HCT116 (cell line): ENCODE data around the gene KRT13. TPM values are rescaled to one million over a fixed set of nuclear protein-coding genes. Genes with fewer than 3 reads are reported as not detected.

Source experiments
- ATAC-seq: fragments of 200-7000 bp; cut with Tn5 transposase; 2 replicates; pipeline ENCODE4 v1.9.1; 2020; ENCODE audit warnings: mild to moderate bottlenecking, moderate library complexity
- BruUV-seq: library from RNA; stranded (reverse); fragments of 400-500 nt; replicated peaks from 2 replicates; lab custom pipeline; 2021; lab: Mats Ljungman, UMichigan
- CTCF ChIA-PET: fragments of 300-600 bp; sonication (Branson Sonifier 250); formaldehyde crosslinking; loops from one replicate; lab custom pipeline; 2021; ENCODE audit warnings: antibody characterized with exemption; lab: Charles Lee
- POLR2A ChIA-PET: fragments of 300-600, 350-600 bp; sonication (Branson Sonifier 250); formaldehyde crosslinking; loops from one replicate; lab custom pipeline; 2021; ENCODE audit warnings: antibody characterized with exemption; lab: Charles Lee
- RAD21 ChIA-PET, 2 experiments: fragments of 300-600 bp; sonication (Branson Sonifier 250); formaldehyde crosslinking; loops; one replicate each; lab custom pipeline; 2023; ENCODE audit warnings: low total read pairs in 2 of 2; ENCODE audit not compliant: uncharacterized antibody in 2 of 2, unreplicated experiment in 2 of 2, low non-redundant PET in 1 of 2; lab: Charles Lee
- DNase-seq: peaks from one replicate; pipeline ENCODE4 v3.0.0-alpha.2; 2010; ENCODE audit warnings: low read depth, low spot score
- H2AFZ ChIP-seq: fragments of 200-600 bp; shearing (Covaris generic), sonication (generic); 2 replicates; pipeline ENCODE4 v1.6.1; 2017; ENCODE audit warnings: low read depth, mixed run types, mixed read lengths, antibody characterized with exemption, low read length; ENCODE audit not compliant: poor library complexity, severe bottlenecking
- H3K27ac ChIP-seq: 2 replicates; pipeline ENCODE4 v1.5.1; 2012; ENCODE audit warnings: low read depth, low read length
- H3K27me3 ChIP-seq: fragments of 200-600 bp; sonication (generic); 2 replicates; pipeline ENCODE4 v1.6.1; 2016; ENCODE audit warnings: mixed run types, low read length, mixed read lengths; ENCODE audit not compliant: insufficient read depth
- H3K36me3 ChIP-seq, 2 experiments: fragments of 200-500 bp in 1 of 2; fragments of 200-600 bp in 1 of 2; sonication (Bioruptor generic) in 1 of 2; sonication (generic) in 1 of 2; 2 replicates each; pipeline versions ENCODE4 v1.5.1 to v1.6.1; 2014 to 2016; ENCODE audit warnings: low read length in 2 of 2, inconsistent platforms in 1 of 2, mixed read lengths in 1 of 2, mixed run types in 1 of 2; ENCODE audit not compliant: insufficient read depth in 2 of 2, control insufficient read depth in 1 of 2
- H3K4me1 ChIP-seq, 2 experiments: fragments of 200-600 bp in 1 of 2; sonication (generic) in 1 of 2; 2 replicates each; pipeline versions ENCODE4 v1.5.1 to v1.6.1; 2012 to 2017; ENCODE audit warnings: low read length in 2 of 2, inconsistent platforms in 1 of 2, mild to moderate bottlenecking in 1 of 2, mixed read lengths in 1 of 2, mixed run types in 1 of 2, moderate library complexity in 1 of 2; ENCODE audit not compliant: insufficient read depth in 2 of 2, control insufficient read depth in 1 of 2
- H3K4me2 ChIP-seq: fragments of 200-600 bp; sonication (generic); 2 replicates; pipeline ENCODE4 v1.6.1; 2017; ENCODE audit warnings: mixed run types, low read length, mixed read lengths
- H3K4me3 ChIP-seq, 2 experiments: fragments of 200-600 bp in 1 of 2; sonication (generic) in 1 of 2; replicated peaks in 1 of 2; 2 replicates each; pipeline ENCODE4 v1.5.1; 2011 to 2016; ENCODE audit warnings: low read length in 2 of 2, control low read depth in 1 of 2, low read depth in 1 of 2, mild to moderate bottlenecking in 1 of 2, mixed read lengths in 1 of 2, mixed run types in 1 of 2
- H3K79me2 ChIP-seq: fragments of 200-600 bp; sonication (generic); 2 replicates; pipeline ENCODE4 v1.6.1; 2017; ENCODE audit warnings: mild to moderate bottlenecking, mixed run types, low read length, moderate library complexity, mixed read lengths; ENCODE audit not compliant: insufficient read depth
- H3K9ac ChIP-seq: fragments of 200-600 bp; sonication (generic); 2 replicates; pipeline ENCODE4 v1.6.1; 2016; ENCODE audit warnings: low read length, mixed read lengths
- H3K9me2 ChIP-seq: fragments of 200-600 bp; sonication (generic), shearing (Covaris generic); 2 replicates; pipeline ENCODE4 v1.6.1; 2017; ENCODE audit warnings: mixed run types, mild to moderate bottlenecking, moderate library complexity; ENCODE audit not compliant: insufficient read depth
- H3K9me3 ChIP-seq, 2 experiments: fragments of 200-500 bp in 1 of 2; fragments of 200-600 bp in 1 of 2; sonication (Bioruptor generic) in 1 of 2; sonication (generic) in 1 of 2; 2 replicates each; pipeline ENCODE4 v1.6.1; 2014 to 2017; ENCODE audit warnings: low read length in 2 of 2, mixed read lengths in 2 of 2, inconsistent platforms in 1 of 2, low read depth in 1 of 2, mild to moderate bottlenecking in 1 of 2, mixed run types in 1 of 2, moderate library complexity in 1 of 2; ENCODE audit not compliant: control insufficient read depth in 1 of 2, insufficient read depth in 1 of 2
- H4K20me1 ChIP-seq: fragments of 200-600 bp; sonication (generic), shearing (Covaris generic); 2 replicates; pipeline ENCODE4 v1.6.1; 2017; ENCODE audit warnings: mixed run types, mild to moderate bottlenecking, moderate library complexity; ENCODE audit not compliant: insufficient read depth
- CEBPB ChIP-seq: IDR thresholded peaks from 2 replicates; pipeline ENCODE4 v1.6.1; 2012; ENCODE audit warnings: low read depth
- EGR1 ChIP-seq: IDR thresholded peaks from 2 replicates; pipeline ENCODE4 v1.6.1; 2012; ENCODE audit warnings: low read depth
- ELF1 ChIP-seq: IDR thresholded peaks from 2 replicates; pipeline ENCODE4 v1.6.1; 2012; ENCODE audit warnings: low read depth, borderline replicate concordance
- EZH2 ChIP-seq: fragments of 200-600 bp; sonication (generic); IDR thresholded peaks from 2 replicates; pipeline ENCODE4 v1.6.1; 2017; ENCODE audit warnings: antibody characterized with exemption, mixed run types
- FOSL1 ChIP-seq: IDR thresholded peaks from 2 replicates; pipeline ENCODE4 v1.6.1; 2012; ENCODE audit warnings: low read depth
- JUND ChIP-seq: IDR thresholded peaks from 2 replicates; pipeline ENCODE4 v1.6.1; 2012
- POLR2A ChIP-seq: IDR thresholded peaks from 2 replicates; pipeline ENCODE4 v1.7.0; 2011; ENCODE audit warnings: borderline replicate concordance; ENCODE audit not compliant: insufficient read depth, insufficient read length; ENCODE audit errors: extremely low read depth
- POLR2AphosphoS5 ChIP-seq: IDR thresholded peaks from 2 replicates; pipeline ENCODE4 v1.6.1; 2011; ENCODE audit warnings: mild to moderate bottlenecking, low read depth, low read length, moderate library complexity
- RAD21 ChIP-seq: IDR thresholded peaks from 2 replicates; pipeline ENCODE4 v1.6.1; 2012; ENCODE audit warnings: low read depth, mild to moderate bottlenecking
- SIN3A ChIP-seq: IDR thresholded peaks from 2 replicates; pipeline ENCODE4 v1.6.1; 2012; ENCODE audit warnings: low read depth
- SP1 ChIP-seq: IDR thresholded peaks from 2 replicates; pipeline ENCODE4 v1.6.1; 2012; ENCODE audit warnings: low read depth
- SRF ChIP-seq: IDR thresholded peaks from 2 replicates; pipeline ENCODE4 v1.6.1; 2012; ENCODE audit warnings: low read depth
- TCF7L2 ChIP-seq: IDR thresholded peaks from 2 replicates; pipeline ENCODE4 v1.7.0; 2011; ENCODE audit warnings: borderline replicate concordance, inconsistent platforms; ENCODE audit not compliant: insufficient read depth, insufficient read length; ENCODE audit errors: extremely low read depth
- YY1 ChIP-seq: IDR thresholded peaks from 2 replicates; pipeline ENCODE4 v1.6.1; 2011; ENCODE audit warnings: low read length, low read depth, moderate library complexity, mild to moderate bottlenecking; ENCODE audit not compliant: insufficient replicate concordance; ENCODE audit errors: extremely low read depth
- ZNF274 ChIP-seq: fragments of 200-500 bp; sonication (Bioruptor generic); IDR thresholded peaks from 2 replicates; pipeline ENCODE4 v1.6.1; 2014; ENCODE audit warnings: mild to moderate bottlenecking, low read depth, low read length, inconsistent platforms
- intact Hi-C: fragments of 100-400 bp; cut with micrococcal nuclease; formaldehyde crosslinking; loops from 2 replicates; pipeline ENCODE4 v1.10.0; 2022
- total RNA-seq: library from RNA; stranded (reverse); gene quantifications from one replicate; pipeline ENCODE4 v1.2.1, GENCODE V29; 2021; ENCODE audit not compliant: unreplicated experiment
- TF ChIP-seq, protein P1 (sequence below): IDR thresholded peaks from 2 replicates; pipeline ENCODE4 v1.6.1; 2012; ENCODE audit warnings: low read depth
- TF ChIP-seq, protein P2 (sequence below), 3 experiments: fragments of 200-600 bp in 1 of 3; sonication (generic) in 1 of 3; IDR thresholded peaks in 2 of 3; conservative IDR thresholded peaks in 1 of 3; 2 replicates each; pipeline ENCODE4 v1.5.1; 2012 to 2017; ENCODE audit warnings: low read depth in 2 of 3, low read length in 2 of 3, antibody characterized with exemption in 1 of 3, borderline replicate concordance in 1 of 3, control low read depth in 1 of 3, mild to moderate bottlenecking in 1 of 3, mixed read lengths in 1 of 3, mixed run types in 1 of 3, moderate library complexity in 1 of 3; ENCODE audit not compliant: insufficient read depth in 1 of 3
- TF ChIP-seq, protein P3 (sequence below): IDR thresholded peaks from 2 replicates; pipeline ENCODE4 v1.6.1; 2011; ENCODE audit warnings: mild to moderate bottlenecking, low read length, moderate library complexity; ENCODE audit not compliant: insufficient replicate concordance; ENCODE audit errors: extremely low read depth

KRT13 gene
- total RNA-seq, 1 experiment from 2014 or later: 3.7 TPM

DNA sequence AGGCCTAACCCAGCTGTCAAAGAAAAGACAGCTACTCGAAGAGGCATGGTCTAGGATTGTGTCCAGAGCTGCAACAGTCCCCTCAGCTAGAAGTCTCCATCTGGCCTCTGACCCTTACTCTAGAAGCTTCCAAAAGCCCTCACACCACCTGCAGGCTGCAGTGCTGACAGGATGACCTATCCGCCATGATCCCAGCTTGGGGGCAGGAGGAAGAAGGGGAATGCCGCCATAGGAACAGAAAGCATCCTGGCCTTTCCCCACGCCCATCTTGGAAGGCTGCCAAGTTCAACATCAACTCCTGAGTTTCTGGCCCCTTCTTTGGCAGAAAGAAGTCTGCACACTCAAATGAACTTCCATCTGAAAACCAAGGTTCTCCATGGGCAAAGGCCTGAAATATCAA is 12.6 kb downstream of the KRT13 start:
- Histone ChIP-seq H3K4me1 (peaks cover 19 to 54% of the 10 kb centered on the region in 2 experiments), H3K27ac (no peak overlapping the region), H3K79me2 (no peaks in the 10 kb centered on the region), H3K9me3 (no peaks in the 10 kb centered on the region), H3K9me2 (no peaks in the 10 kb centered on the region), H3K4me2 (no peak overlapping the region), H2AFZ (no peak overlapping the region), H3K9ac (no peak overlapping the region), H3K4me3 (no peak overlapping the region), H3K27me3 (no peaks in the 10 kb centered on the region), H3K36me3 (no peaks in the 10 kb centered on the region), H4K20me1 (no peaks in the 10 kb centered on the region)
- TF ChIP-seq SIN3A (no peak), ELF1 (no peak), POLR2A (no peak), EGR1 (no peak), POLR2AphosphoS5 (no peak), YY1 (no peak), RAD21 (no peak), FOSL1 (no peak), ZNF274 (no peak), SRF (no peak), JUND (no peak), EZH2 (no peak), CEBPB (no peak), SP1 (no peak), TCF7L2 (no peak)
- TF ChIP-seq, protein P1, sequence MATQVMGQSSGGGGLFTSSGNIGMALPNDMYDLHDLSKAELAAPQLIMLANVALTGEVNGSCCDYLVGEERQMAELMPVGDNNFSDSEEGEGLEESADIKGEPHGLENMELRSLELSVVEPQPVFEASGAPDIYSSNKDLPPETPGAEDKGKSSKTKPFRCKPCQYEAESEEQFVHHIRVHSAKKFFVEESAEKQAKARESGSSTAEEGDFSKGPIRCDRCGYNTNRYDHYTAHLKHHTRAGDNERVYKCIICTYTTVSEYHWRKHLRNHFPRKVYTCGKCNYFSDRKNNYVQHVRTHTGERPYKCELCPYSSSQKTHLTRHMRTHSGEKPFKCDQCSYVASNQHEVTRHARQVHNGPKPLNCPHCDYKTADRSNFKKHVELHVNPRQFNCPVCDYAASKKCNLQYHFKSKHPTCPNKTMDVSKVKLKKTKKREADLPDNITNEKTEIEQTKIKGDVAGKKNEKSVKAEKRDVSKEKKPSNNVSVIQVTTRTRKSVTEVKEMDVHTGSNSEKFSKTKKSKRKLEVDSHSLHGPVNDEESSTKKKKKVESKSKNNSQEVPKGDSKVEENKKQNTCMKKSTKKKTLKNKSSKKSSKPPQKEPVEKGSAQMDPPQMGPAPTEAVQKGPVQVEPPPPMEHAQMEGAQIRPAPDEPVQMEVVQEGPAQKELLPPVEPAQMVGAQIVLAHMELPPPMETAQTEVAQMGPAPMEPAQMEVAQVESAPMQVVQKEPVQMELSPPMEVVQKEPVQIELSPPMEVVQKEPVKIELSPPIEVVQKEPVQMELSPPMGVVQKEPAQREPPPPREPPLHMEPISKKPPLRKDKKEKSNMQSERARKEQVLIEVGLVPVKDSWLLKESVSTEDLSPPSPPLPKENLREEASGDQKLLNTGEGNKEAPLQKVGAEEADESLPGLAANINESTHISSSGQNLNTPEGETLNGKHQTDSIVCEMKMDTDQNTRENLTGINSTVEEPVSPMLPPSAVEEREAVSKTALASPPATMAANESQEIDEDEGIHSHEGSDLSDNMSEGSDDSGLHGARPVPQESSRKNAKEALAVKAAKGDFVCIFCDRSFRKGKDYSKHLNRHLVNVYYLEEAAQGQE: no peak
- TF ChIP-seq, protein P2, sequence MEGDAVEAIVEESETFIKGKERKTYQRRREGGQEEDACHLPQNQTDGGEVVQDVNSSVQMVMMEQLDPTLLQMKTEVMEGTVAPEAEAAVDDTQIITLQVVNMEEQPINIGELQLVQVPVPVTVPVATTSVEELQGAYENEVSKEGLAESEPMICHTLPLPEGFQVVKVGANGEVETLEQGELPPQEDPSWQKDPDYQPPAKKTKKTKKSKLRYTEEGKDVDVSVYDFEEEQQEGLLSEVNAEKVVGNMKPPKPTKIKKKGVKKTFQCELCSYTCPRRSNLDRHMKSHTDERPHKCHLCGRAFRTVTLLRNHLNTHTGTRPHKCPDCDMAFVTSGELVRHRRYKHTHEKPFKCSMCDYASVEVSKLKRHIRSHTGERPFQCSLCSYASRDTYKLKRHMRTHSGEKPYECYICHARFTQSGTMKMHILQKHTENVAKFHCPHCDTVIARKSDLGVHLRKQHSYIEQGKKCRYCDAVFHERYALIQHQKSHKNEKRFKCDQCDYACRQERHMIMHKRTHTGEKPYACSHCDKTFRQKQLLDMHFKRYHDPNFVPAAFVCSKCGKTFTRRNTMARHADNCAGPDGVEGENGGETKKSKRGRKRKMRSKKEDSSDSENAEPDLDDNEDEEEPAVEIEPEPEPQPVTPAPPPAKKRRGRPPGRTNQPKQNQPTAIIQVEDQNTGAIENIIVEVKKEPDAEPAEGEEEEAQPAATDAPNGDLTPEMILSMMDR (IDR thresholded peaks at IDR 0.05 in 2 of 3, conservative IDR thresholded peaks at IDR 0.05 in 1 of 3; ENCODE audit: borderline replicate concordance in 1 of 3, insufficient read depth in 1 of 3, low read depth in 2 of 3, low read length in 2 of 3): no peak
- TF ChIP-seq, protein P3, sequence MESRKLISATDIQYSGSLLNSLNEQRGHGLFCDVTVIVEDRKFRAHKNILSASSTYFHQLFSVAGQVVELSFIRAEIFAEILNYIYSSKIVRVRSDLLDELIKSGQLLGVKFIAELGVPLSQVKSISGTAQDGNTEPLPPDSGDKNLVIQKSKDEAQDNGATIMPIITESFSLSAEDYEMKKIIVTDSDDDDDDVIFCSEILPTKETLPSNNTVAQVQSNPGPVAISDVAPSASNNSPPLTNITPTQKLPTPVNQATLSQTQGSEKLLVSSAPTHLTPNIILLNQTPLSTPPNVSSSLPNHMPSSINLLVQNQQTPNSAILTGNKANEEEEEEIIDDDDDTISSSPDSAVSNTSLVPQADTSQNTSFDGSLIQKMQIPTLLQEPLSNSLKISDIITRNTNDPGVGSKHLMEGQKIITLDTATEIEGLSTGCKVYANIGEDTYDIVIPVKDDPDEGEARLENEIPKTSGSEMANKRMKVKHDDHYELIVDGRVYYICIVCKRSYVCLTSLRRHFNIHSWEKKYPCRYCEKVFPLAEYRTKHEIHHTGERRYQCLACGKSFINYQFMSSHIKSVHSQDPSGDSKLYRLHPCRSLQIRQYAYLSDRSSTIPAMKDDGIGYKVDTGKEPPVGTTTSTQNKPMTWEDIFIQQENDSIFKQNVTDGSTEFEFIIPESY: no peak
- POLR2A ChIA-PET: no interaction called here
- intact Hi-C loops: loop anchor here (10.0 kb wide), 1 partner anchor 78 kb away; no protein-coding TSS in a partner anchor
- DNase-seq: no peak
- RAD21 ChIA-PET: no interaction called here
- BruUV-seq: no TSS peak
- no peak for ATAC-seq
- CTCF ChIA-PET: interaction anchor here (1.1 kb wide), 1 partner anchor 171 kb away, joined by 3 read pairs; no protein-coding TSS in a partner anchor
